Activated CD4-positive, CD25-positive, alpha-beta regulatory T cell treated with anti-CD3 and anti-CD28 coated beads, Interleukin-2, amount 50 U/mL, for 72 hours (primary cell): Measurements from ENCODE around the gene KRTAP10-5.
A peak's percentile ranks its signal among the peaks of the same experiment; 100 is the strongest.
"Not testable (repeated sequence)": the region's sequence is repeated elsewhere in the genome, so short reads cannot be mapped to it uniquely, and the experiment has no call there.

Source experiments
- DNase-seq: peaks from one replicate; pipeline ENCODE4 v3.0.0; 2021

The KRTAP10-5 gene

DNA sequence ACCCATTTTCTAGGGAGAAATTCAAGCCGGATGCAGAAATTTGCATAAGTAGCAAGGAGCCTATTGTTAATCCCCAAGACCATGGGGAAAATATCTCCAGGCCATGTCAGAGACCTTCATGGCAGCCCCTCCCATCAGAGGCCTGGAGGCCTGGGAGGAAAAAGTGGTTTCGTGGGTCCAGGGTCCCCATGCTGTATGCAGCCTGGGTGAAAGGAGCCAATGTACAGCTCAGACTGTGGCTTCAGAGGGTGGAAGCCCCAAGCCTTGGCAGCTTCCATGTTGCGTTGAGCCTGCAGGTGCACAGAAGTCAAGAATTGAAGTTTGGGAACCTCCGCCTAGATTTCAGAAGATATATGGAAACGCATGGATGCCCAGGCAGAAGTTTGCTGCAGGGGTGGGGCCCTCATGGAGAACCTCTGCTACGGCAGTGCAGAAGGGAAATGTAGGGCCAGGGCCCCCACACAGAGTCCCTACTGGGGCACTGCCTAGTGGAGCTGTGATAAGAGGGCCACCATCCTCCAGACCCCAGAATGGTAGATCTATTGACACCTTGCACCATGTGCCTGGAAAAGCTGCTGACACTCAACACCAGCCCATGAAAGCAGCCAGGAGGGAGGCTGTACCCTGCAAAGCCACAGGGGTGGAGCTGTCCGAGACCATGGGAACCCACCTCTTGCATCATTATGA is 29.9 kb upstream of the KRTAP10-5 start:
- not testable (repeated sequence) for DNase-seq

DNA sequence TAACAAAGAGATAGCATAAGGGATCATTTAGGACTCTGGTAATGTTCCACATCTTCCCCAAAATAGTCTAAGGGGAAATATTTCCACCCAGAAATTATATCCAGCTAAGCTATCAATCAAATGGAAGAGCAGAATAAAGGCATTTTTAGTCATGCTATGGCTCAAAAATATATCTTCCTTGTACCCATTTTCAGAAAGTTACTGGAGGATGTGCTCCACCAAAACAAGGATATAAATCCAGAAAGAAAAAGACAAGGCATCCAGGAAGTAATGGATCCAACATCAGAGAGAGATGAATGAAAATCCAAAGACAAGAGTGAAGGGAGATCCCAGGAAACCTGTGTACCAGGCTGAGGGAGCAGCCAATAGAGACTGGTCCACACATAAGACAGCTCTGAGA is 28.8 kb upstream of the KRTAP10-5 start:
- no peak for DNase-seq

- no peak for DNase-seq
These were observed 26.1 kb upstream of the KRTAP10-5 start for GRCh38 chr21:44606495-44606894.

DNA sequence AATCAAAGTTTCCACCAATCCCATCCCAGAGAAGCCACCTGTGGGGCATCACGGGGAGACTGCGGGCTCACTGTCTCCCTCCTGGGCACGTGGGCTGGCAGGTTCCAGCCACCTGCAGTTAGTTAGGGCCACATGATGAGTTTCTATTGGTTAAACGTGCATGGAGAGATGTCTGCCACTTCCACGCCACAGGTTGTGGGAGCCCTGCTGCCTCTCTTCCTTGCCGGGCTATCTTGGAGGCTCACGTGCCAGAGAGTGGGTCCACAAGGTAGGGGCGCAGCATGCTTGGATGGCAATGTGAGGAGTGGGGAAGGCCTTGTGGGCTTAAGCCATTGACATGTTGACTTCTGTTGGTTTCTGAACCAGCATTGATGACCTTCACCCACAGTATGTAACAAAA is 23.5 kb upstream of the KRTAP10-5 start:
- no peak for DNase-seq

DNA sequence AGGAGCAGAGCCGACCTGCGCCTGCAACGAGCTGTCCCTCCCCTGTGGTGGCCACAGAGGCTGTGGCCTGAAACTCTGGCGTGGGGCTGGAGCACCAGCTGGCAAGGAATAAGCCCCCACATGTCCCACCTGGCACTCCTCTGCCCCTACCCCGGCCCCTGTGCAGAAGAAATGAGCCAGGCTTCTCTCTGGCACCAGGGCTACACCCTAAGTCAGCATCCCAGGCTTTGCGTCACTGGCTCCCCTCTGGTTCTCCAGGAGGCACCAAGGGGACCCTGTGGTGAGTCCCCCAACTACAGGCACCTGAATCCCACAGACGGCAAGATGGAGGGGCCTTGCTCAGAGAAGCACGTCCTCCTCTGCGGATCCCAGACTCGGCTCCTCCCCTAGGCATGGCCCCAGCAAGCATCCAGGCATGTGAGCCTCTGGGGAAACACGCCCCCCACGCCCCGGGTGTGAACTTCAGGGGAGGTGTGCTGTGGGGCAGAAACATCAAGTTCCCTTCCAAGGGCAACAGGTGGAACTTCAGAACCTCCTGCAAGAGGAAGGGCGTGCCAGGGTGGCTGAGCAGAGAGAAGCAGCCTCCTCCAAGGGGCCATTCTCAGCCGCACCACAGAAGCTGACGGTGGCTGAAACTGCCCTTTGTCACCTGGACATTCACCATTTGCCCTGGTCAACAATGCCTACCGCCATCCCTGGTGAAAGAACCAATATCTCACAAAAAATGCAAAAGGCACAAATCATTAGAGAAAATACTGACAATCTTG is 22.9 kb upstream of the KRTAP10-5 start:
- DNase-seq: no peak

DNA sequence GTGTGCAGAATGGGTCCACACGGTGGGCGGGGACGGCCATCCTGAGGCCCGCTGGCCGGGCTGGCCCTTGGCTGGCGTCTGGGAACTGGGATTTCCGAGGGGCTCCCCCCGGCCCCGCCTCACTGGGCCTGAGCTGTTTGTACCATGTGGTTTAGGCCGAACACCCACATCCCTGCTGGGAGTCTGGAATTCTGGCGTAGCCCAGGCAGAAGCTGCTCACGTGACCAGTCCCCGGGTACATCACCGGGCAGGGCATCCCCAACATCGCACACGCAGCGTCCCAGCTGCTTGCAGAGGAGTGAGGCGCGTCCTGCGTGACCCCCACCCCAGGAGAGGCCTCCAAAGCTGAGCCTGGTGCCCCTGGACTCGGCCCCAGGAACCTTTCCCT is 22.1 kb upstream of the KRTAP10-5 start:
- no peak for DNase-seq

DNA sequence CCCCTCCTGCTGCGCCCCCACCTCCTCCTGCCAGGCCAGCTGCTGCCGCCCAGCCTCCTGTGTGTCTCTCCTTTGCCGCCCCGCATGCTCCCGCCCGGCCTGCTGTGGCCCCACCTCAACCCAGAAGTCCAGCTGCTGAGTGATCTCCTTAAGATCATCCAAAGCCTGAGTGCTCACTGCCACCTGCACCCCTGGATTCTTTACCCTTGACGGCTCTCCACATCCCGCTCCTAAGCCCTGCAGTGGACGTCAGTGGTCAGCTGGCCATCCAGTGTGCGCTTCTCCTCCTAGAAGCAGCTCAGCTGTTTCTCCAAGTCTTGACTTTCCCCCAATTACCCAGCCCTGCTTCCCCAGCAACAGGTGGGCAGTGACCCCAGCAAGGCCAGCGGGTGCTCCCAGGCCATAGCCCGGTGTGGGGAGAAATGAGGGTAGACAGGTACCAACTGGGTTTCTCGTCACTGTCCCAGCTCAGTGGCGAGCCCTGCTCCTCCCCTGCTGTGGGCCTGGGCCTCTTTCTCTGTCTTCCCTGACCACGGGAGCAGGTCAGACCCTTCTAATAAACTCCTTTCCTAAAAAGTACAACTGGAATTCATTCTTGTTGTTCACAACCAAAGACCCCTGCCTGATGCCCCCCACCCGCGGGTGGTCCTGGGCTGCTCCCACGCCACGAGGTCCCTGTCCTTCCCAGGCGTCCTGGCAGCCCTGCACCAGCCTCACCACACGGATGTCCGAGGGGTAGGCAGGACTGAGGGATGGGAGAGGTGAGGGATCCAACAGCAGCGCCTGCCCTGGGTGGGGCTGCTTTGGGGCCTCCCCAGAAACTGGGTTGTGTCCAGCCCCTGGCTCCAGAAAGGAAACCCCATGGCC is 21.4 kb upstream of the KRTAP10-5 start:
- no peak for DNase-seq

- DNase-seq: not testable (repeated sequence)
These were observed 20.7 kb upstream of the KRTAP10-5 start for GRCh38 chr21:44601091-44601490.

DNA sequence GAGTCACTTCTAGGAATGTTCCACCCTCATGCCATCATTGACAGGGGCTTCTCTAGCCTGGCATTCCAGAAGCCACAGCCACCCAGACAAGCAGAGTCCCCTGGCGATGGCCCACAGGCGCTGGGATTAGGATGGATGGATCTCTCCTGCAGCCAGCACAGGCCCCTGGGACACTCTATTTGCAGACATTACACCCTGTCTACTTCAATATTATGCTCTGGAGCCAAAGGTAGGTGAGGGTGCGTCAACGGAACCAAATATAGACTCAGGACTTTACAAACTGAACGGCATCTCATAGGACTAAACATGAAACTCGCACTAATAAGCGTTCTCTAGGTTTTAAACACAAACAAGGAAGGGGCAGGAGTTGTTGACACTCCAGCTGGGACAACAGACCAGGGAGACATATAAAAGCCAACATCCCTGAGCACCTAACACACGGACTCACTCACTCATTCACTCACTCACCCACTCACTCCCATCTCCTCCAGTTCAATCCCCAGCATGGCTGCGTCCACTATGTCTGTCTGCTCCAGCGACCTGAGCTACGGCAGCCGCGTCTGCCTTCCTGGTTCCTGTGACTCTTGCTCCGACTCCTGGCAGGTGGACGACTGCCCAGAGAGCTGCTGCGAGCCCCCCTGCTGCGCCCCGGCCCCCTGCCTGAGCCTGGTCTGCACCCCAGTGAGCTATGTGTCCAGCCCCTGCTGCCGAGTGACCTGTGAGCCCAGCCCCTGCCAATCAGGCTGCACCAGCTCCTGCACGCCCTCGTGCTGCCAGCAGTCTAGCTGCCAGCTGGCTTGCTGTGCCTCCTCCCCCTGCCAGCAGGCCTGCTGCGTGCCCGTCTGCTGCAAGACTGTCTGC is 19.9 kb upstream of the KRTAP10-5 start, which contains the start of gene KRTAP10-7:
TSS of gene KRTAP10-7 (plus strand) at position 480 of the 861 bp plus-strand sequence. CDS start at position 505, 25 bp downstream.
- DNase-seq: not testable (repeated sequence)

DNA sequence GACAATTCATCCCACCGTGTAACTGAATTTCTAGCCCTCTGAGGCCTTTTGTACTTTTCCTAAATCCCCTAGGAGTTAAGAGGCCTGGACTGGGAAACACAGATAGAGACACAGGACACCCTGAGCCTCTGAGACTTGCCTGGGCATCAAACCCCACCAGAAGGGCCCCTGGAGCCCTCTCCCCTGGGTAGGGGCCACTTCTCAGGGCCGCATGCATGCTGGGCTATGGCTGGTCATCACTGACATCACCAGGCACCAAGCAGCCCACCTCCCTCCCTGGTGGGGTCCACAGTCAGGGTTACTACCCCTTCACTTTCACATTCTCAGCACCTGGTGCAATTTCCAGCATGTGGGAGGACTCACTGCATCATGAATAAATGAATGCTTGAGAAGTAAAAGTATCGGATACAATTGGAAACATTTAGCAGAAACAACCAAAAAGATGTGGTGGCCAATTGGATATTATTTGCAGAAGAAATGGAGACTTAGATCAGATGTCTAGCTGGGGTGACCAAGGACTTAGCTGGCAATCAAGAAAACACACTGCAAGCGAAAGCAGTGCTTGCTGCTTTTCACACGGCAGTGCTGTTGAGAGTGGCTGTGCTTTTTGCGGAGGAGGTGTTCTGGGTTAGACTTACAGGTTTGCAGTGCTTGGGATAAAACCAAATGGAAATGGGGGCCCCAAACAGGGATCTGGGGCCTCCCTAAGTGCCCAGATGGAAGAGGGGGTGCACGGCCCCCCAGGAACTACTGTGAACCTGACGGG is 19.0 kb upstream of the KRTAP10-5 start:
- no peak for DNase-seq

GRCh38 chr21:44598061-44598460 is 17.7 kb upstream of the KRTAP10-5 start:
- no peak for DNase-seq

DNA sequence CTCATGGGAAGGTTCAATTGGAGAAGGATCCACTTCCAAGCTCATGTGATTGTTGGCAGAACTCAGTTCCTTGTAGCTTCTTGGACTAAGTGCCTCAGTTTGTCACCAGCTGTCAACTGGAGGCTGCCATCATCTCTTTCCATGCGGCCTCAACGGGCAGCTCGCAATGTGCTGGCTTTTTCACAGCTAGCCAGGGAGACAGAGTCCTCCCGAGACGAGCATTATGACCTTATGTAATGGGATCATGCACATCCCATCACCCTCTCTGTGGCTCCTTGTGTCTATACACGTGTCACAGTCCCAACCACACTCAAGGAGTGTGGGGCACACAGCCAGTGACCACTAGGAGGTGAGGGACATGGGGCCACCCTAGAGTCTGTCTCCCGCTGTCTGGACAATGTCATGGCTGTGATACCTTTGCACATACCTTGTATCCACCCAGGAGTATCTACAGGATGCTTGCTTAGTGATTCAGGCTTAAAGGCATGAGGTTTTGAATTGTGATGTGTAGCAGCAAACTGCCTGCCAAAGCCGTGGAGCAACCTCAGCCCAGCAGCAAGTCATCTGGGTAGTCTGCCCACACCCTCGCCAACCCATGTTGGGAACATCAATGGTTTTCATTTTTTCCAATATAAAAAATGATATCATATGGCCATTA is 15.8 kb upstream of the KRTAP10-5 start:
- no peak for DNase-seq

GRCh38 chr21:44595524-44595923 is 15.1 kb upstream of the KRTAP10-5 start:
- no peak for DNase-seq

DNA sequence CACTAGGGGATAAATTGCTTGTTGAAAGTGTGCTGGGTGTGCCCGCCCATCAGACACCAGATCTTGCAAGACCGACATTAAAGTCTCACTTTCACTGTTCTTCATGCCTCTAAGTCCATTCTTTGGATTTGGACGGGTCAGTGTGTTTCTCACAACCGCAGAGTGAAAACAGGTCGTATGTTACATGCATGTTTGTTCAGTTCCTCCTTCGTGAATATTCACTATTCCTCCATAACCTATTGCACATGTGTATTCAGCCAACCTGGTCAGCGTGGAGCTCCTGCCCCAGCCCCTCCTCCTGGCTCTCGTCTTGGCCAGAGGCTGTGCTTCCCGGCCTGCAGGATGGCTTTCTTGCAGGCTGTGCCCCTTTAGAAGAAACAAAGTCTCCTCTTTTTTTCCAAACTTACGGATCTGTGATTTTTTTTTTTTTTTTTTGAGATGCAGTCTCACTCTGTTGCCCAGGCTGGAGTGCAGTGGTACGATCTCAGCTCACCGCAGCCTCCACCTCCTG is 14.1 kb upstream of the KRTAP10-5 start:
- no peak for DNase-seq

- peak; percentile 17 for DNase-seq
These were observed 13.4 kb upstream of the KRTAP10-5 start for GRCh38 chr21:44593598-44594405.

- peak; percentile 24 for DNase-seq
These were observed 12.3 kb upstream of the KRTAP10-5 start, which contains the start of gene KRTAP10-6 for GRCh38 chr21:44592446-44593311. KRTAP10-6 (minus strand) TSS chr21:44592505; CDS start chr21:44592484, 21 bp downstream.

DNA sequence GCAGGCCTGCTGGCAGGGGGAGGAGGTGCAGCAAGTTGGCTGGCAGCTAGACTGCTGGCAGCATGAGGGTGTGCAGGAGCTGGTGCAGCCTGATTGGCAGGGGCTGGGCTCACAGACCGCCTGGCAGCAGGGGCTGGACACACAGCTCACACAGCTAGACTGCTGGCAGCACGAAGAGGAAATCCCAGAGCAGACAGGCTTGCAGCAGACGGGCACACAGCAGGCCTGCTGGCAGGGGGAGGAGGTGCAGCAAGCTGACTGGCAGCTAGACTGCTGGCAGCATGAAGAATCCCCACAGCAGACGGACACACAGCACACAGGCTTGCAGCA is 11.4 kb upstream of the KRTAP10-5 start:
- DNase-seq: not testable (repeated sequence)

DNA sequence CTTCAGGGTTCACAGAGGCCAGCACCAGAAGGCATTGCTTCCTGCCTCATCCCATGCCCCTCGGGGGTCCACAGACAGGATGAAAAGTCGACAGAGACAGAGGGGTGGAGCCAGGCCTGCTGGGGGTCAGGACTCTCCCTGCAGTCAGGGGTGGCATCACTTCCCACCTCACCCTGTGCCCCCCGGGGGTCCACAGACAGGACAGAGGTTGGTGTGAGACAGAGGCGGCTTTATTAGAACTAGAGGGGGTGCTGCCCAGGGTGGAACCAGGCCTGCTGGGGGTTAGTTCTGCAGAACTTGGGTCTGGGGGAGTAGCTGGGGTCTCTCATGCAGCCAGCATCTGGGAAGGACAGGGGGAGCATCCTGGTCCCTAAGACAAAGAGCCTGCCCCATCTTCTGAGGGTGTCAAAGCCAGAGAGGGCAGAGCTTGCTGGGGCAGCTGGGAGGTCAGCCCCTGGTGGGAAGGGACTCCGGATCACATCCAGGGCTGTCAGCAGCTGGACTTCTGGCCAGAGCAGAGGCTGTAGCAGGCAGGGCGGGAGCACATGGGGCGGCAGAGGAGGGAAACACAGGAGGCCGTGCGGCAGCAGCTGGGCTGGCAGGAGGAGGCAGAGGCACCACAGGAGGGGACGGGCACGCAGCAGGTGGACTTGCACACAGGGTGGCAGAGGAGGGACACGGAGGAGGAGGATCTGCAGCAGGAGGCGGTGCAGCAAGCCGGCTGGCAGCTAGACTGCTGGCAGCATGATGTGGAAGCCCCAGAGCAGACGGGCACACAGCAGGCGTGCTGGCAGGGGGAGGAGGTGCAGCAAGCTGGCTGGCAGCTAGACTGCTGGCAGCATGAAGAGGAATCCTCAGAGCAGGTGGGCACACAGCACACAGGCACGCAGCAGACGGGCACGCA is 10.7 kb upstream of the KRTAP10-5 start:
- peak; percentile 22 for DNase-seq
